ENCODE results near the gene PECR.
"Not testable (repeated sequence)": the region's sequence is repeated elsewhere in the genome, so short reads cannot be mapped to it uniquely, and the experiment has no call there.

The PECR gene

GRCh38 chr2:216012133-216012829 is 69.3 kb downstream of the PECR start (continued):
- TF ChIP-seq WT1 (tag by site-specific recombination; IDR thresholded peaks at IDR 0.05): peak; percentile 78
- no peak for TF ChIP-seq SP3 (tag by site-specific recombination; IDR thresholded peaks at IDR 0.05)

DNA sequence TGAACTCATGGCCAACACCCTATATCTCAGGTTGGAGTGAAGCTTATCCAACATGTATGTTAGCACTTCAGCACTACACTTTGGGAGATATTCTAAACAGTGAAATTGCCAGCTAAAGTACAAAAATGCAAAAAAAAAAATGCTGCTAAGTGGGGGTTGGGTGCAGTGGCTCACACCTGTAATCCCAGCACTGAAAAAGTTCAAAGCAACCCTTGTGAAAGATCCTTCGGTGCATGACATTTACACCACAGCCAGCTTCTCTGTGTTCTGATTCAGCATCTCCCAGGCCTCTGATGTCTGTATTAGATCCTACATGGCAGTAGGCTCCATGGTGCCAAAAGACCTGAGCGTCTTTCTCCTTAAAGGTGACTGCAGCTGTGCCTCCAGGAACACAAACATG is 72.4 kb downstream of the PECR start:
- POLR2A ChIA-PET; H3K4me3 ChIP-seq (ENCODE audit: low read depth, low read length); H3K27ac ChIP-seq (ENCODE audit: extremely low read depth, low read depth, low read length); H3K36me3 ChIP-seq (ENCODE audit: control insufficient read depth in 2 of 2, insufficient read depth in 1 of 2, low read length in 2 of 2); H3K4me1 ChIP-seq (ENCODE audit: control insufficient read depth, insufficient read depth, low read length); CTCF ChIA-PET; H3K9me3 ChIP-seq (ENCODE audit: control insufficient read depth, insufficient read depth, low read depth, low read length): not testable (repeated sequence)

DNA sequence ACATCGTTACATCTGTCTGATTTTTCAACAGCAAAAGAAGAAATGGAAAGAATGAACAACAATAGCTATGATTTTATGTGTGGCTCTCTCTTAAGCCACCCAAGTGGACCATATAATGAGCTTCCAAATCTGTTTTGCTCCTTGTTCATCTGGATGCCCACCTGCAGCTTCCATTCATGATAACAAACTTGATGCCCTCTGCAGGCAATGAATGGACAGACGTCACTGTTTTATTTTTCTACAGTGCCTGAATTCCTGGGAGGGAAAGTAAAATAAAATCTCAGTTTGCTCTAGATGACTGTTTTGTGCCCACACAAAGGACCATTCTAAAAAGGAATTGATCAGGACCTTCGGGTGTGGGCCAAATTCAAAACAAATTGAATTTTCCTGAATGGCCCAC is 73.2 kb downstream of the PECR start:
- no peak overlapping the region for H3K27ac ChIP-seq (ENCODE audit: extremely low read depth, low read depth, low read length)

DNA sequence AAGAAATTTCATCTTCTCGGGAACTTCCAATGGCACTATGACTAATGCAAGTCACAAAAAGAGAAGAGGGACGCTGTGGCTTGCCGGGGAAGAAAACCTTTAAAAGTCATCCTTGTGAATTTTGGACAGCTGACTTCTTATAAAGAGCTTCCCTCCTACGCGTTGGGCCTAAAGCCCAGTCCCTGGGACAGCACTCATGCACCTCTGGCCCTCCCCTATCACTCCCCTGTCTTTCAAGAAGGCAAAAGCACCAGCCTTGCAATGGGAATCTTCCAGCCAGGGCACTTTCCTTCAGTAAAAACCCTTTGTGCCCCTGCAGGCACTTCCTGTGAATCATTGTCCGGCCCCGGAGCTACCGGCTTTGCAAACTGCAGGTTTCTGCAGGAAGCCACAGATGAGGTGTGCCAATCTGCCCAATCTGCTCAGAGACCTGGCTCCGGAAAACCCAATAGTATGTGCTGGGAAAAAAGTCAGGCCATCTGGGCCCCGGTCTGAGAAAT is 75.4 kb downstream of the PECR start:
- ChIA-PET POLR2A (no interaction called here), CTCF (interaction anchor here (0.6 to 1.7 kb wide), 2 partner anchors 17 to 440 kb away, joined by 3 to 4 read pairs; no protein-coding TSS in a partner anchor)
- peaks cover 3% of the 10 kb centered on the region; the same call in 1 of the 2 replicates for H3K4me1 ChIP-seq (ENCODE audit: control insufficient read depth, insufficient read depth, low read length)
- no peaks in the 10 kb centered on the region; a peak in 1 of 3 replicates for H3K36me3 ChIP-seq (ENCODE audit: control insufficient read depth in 2 of 2, insufficient read depth in 1 of 2, low read length in 2 of 2)
- H3K27ac ChIP-seq (ENCODE audit: extremely low read depth, low read depth, low read length): no peak overlapping the region
- TF ChIP-seq ZNF146 (tag by site-specific recombination; IDR thresholded peaks at IDR 0.05) (no peak), PRDM1 (tag by site-specific recombination; IDR thresholded peaks at IDR 0.05) (0 out of 2 replicates have a peak, but pooled peaks have one; percentile 16), SCRT1 (tag by site-specific recombination; IDR thresholded peaks at IDR 0.05; ENCODE audit: borderline replicate concordance) (no peak), ZNF214 (tag by site-specific recombination; IDR thresholded peaks at IDR 0.05; ENCODE audit: borderline replicate concordance) (no peak)
- H3K9me3 ChIP-seq (ENCODE audit: control insufficient read depth, insufficient read depth, low read depth, low read length): no peaks in the 10 kb centered on the region
- no peak overlapping the region for H3K4me3 ChIP-seq (ENCODE audit: low read depth, low read length)

More for the DNA sequence above, 73.2 kb downstream of the PECR start:
- TF ChIP-seq MYNN (tag by site-specific recombination; IDR thresholded peaks at IDR 0.05; ENCODE audit: borderline replicate concordance) (no peak), ZNF416 (tag by site-specific recombination; IDR thresholded peaks at IDR 0.05) (no peak), ZNF658 (tag by site-specific recombination; IDR thresholded peaks at IDR 0.05) (no peak), ZNF645 (tag by site-specific recombination; IDR thresholded peaks at IDR 0.05) (no peak), KLF7 (tag by site-specific recombination; IDR thresholded peaks at IDR 0.05; ENCODE audit: borderline replicate concordance) (no peak), ZNF521 (tag by site-specific recombination; IDR thresholded peaks at IDR 0.05) (no peak), PRDM1 (tag by site-specific recombination; IDR thresholded peaks at IDR 0.05) (no peak), OSR2 (tag by site-specific recombination; IDR thresholded peaks at IDR 0.05) (no peak), FEZF1 (tag by site-specific recombination; IDR thresholded peaks at IDR 0.05) (no peak)
- TF ChIP-seq, protein P1, sequence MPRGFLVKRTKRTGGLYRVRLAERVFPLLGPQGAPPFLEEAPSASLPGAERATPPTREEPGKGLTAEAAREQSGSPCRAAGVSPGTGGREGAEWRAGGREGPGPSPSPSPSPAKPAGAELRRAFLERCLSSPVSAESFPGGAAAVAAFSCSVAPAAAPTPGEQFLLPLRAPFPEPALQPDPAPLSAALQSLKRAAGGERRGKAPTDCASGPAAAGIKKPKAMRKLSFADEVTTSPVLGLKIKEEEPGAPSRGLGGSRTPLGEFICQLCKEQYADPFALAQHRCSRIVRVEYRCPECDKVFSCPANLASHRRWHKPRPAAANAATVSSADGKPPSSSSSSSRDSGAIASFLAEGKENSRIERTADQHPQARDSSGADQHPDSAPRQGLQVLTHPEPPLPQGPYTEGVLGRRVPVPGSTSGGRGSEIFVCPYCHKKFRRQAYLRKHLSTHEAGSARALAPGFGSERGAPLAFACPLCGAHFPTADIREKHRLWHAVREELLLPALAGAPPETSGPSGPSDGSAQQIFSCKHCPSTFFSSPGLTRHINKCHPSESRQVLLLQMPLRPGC (tag by site-specific recombination; IDR thresholded peaks at IDR 0.05): no peak
- no peaks in the 10 kb centered on the region; a peak in 1 of 3 replicates for H3K36me3 ChIP-seq (ENCODE audit: control insufficient read depth in 2 of 2, insufficient read depth in 1 of 2, low read length in 2 of 2)
- H3K4me1 ChIP-seq (ENCODE audit: control insufficient read depth, insufficient read depth, low read length): no peaks in the 10 kb centered on the region
- POLR2A ChIA-PET: no interaction called here
- H3K9me3 ChIP-seq (ENCODE audit: control insufficient read depth, insufficient read depth, low read depth, low read length): no peaks in the 10 kb centered on the region
- CTCF ChIA-PET: interaction anchor here (0.6 to 0.8 kb wide), 2 partner anchors 11 to 14 kb away, joined by 3 read pairs; no protein-coding TSS in a partner anchor
- no peak overlapping the region for H3K4me3 ChIP-seq (ENCODE audit: low read depth, low read length)
